Natural killer cell (primary cell): ENCODE data around the gene ONECUT3. TPM values are rescaled to one million over a fixed set of nuclear protein-coding genes. Genes with fewer than 3 reads are reported as not detected.
A peak's percentile ranks its signal among the peaks of the same experiment; 100 is the strongest.

Experiments
- ATAC-seq, 3 donors: fragments of 150-1000 bp in 2 of 3; fragments of 200-7000 bp in 1 of 3; cut with Tn5 transposase; 1 replicate in 1 of 3; 2 replicates in 2 of 3; pipeline ENCODE4 v1.10.0; 2021; ENCODE audit warnings: mild to moderate bottlenecking in 2 of 3, moderate library complexity in 2 of 3
- DNase-seq, 2 donors: peaks; one replicate each; pipeline versions ENCODE4 v3.0.0 to v3.0.0-alpha.2; 2013 to 2021; ENCODE audit warnings: mixed read lengths in 1 of 2
- H3K27ac ChIP-seq: one replicate; pipeline ENCODE4 v1.5.1; 2013; ENCODE audit warnings: mild to moderate bottlenecking, low read length
- H3K27me3 ChIP-seq: one replicate; pipeline ENCODE4 v1.6.1; 2013; ENCODE audit warnings: low read length; ENCODE audit not compliant: control insufficient read depth, insufficient read depth
- H3K36me3 ChIP-seq: one replicate; pipeline ENCODE4 v1.6.1; 2013; ENCODE audit warnings: low read length; ENCODE audit not compliant: control insufficient read depth, insufficient read depth
- H3K4me1 ChIP-seq: one replicate; pipeline ENCODE4 v1.6.1; 2013; ENCODE audit warnings: low read length; ENCODE audit not compliant: control insufficient read depth, insufficient read depth
- H3K4me3 ChIP-seq: one replicate; pipeline ENCODE4 v1.5.1; 2013; ENCODE audit warnings: low read length
- H3K9me3 ChIP-seq: one replicate; pipeline ENCODE4 v1.6.1; 2013; ENCODE audit warnings: low read length; ENCODE audit not compliant: control insufficient read depth, insufficient read depth
- H3K27ac Mint-ChIP-seq, 2 donors: one replicate each; pipeline ENCODE4 v1.8.0; 2022; ENCODE audit warnings: mild to moderate bottlenecking in 2 of 2, mixed read lengths in 2 of 2, moderate library complexity in 1 of 2
- H3K27me3 Mint-ChIP-seq, 2 donors: one replicate each; pipeline ENCODE4 v1.8.0; 2022; ENCODE audit warnings: low read depth in 2 of 2, mixed read lengths in 2 of 2
- H3K36me3 Mint-ChIP-seq: one replicate; pipeline ENCODE4 v1.8.0; 2022; ENCODE audit warnings: mixed read lengths
- H3K4me1 Mint-ChIP-seq, 2 donors: one replicate each; pipeline ENCODE4 v1.8.0; 2022; ENCODE audit warnings: mixed read lengths in 2 of 2
- H3K4me3 Mint-ChIP-seq: one replicate; pipeline ENCODE4 v1.8.0; 2022; ENCODE audit warnings: mild to moderate bottlenecking, moderate library complexity, mixed read lengths
- H3K9me3 Mint-ChIP-seq, 2 donors: one replicate each; pipeline ENCODE4 v1.8.0; 2022; ENCODE audit warnings: mixed read lengths in 2 of 2
- CTCF ChIP-seq: fragments of 200-600 bp; IDR thresholded peaks from one replicate; pipeline ENCODE4 v1.8.0; 2022; ENCODE audit warnings: antibody characterized with exemption
- WGBS: methylation state at CpG from one replicate; pipeline ENCODE4 v1.1.7; 2013; ENCODE audit warnings: missing lambda C conversion rate; ENCODE audit not compliant: insufficient coverage; 5-methylcytosine and 5-hydroxymethylcytosine counted together
- intact Hi-C: fragments of 100-400 bp; cut with micrococcal nuclease; formaldehyde crosslinking; loops from one replicate; pipeline ENCODE4 v1.14.2; 2022
- total RNA-seq, 4 donors: library from RNA; stranded (reverse); fragments of 120-200 nt in 1 of 4; gene quantifications; one replicate each; pipeline versions ENCODE4 v1.2.3 to v1.2.4, GENCODE V29; 2013 to 2022

ONECUT3 gene
- total RNA-seq, 3 donors from 2014 or later (not counting 1 experiment from before 2014, with no cell fraction given): not detected

- Mint-ChIP-seq H3K4me1 (peaks cover 0 to 14% of the 10 kb centered on the region in 2 donors), H3K4me3 (peak overlapping the region; percentile 67), H3K9me3 (no peaks in the 10 kb centered on the region), H3K27me3 (peaks cover 6 to 30% of the 10 kb centered on the region in 2 donors), H3K27ac (peak overlapping the region in 1 of 2 donors; percentile 33), H3K36me3 (no peaks in the 10 kb centered on the region)
- Histone ChIP-seq H3K36me3 (no peaks in the 10 kb centered on the region), H3K27me3 (peaks cover 57% of the 10 kb centered on the region), H3K4me3 (no peak overlapping the region), H3K4me1 (peaks cover 34% of the 10 kb centered on the region), H3K27ac (no peak overlapping the region), H3K9me3 (peaks cover 3% of the 10 kb centered on the region)
- intact Hi-C loops: no loop called here
- no peak for DNase-seq
- TF ChIP-seq CTCF: no peak
- WGBS: 14% methylated on average over 11 of the region's 22 CpGs
- peak; percentile 39 to 69 (median 43) for ATAC-seq
These were observed 5.8 kb upstream of the ONECUT3 start for GRCh38 chr19:1747285-1748114.

GRCh38 chr19:1748115-1748872 lies 5.0 kb upstream of the ONECUT3 start:
- Mint-ChIP-seq H3K36me3 (no peaks in the 10 kb centered on the region), H3K27ac (peak overlapping the region in 1 of 2 donors; percentile 33), H3K4me3 (peak overlapping the region; percentile 47), H3K27me3 (peaks cover 6 to 36% of the 10 kb centered on the region in 2 donors), H3K9me3 (no peaks in the 10 kb centered on the region), H3K4me1 (peaks cover 0 to 19% of the 10 kb centered on the region in 2 donors)
- intact Hi-C loops: no loop called here
- DNase-seq (no peak), ATAC-seq (peak in 2 of 3 donors; percentile 43 to 44)
- Histone ChIP-seq H3K9me3 (peaks cover 3% of the 10 kb centered on the region), H3K36me3 (no peaks in the 10 kb centered on the region), H3K4me3 (peak overlapping the region; percentile 16), H3K4me1 (peaks cover 38% of the 10 kb centered on the region), H3K27me3 (peaks cover 62% of the 10 kb centered on the region), H3K27ac (no peak overlapping the region)
- TF ChIP-seq CTCF: no peak
- WGBS: 2% methylated on average over 61 of the region's 61 CpGs

- WGBS: 7% methylated on average over 45 of the region's 45 CpGs
- Mint-ChIP-seq H3K27ac (no peak overlapping the region), H3K4me1 (peaks cover 0 to 19% of the 10 kb centered on the region in 2 donors), H3K9me3 (no peaks in the 10 kb centered on the region), H3K4me3 (no peak overlapping the region), H3K27me3 (peaks cover 6 to 36% of the 10 kb centered on the region in 2 donors), H3K36me3 (no peaks in the 10 kb centered on the region)
- ATAC-seq: no peak
- Histone ChIP-seq H3K36me3 (no peaks in the 10 kb centered on the region), H3K27me3 (peaks cover 62% of the 10 kb centered on the region), H3K4me1 (peaks cover 38% of the 10 kb centered on the region), H3K27ac (no peak overlapping the region), H3K9me3 (peaks cover 3% of the 10 kb centered on the region), H3K4me3 (no peak overlapping the region)
- no peak for TF ChIP-seq CTCF
- intact Hi-C loops: no loop called here
- no peak for DNase-seq
These were observed 4.4 kb upstream of the ONECUT3 start for GRCh38 chr19:1748873-1749341.
